Kidney (tissue), 14 donors: ENCODE data around the gene CNOT11. TPM values are rescaled to one million over a fixed set of nuclear protein-coding genes. Genes with fewer than 3 reads are reported as not detected.

ENCODE experiments used
- DNase-seq, 5 donors: peaks; one replicate each; pipeline ENCODE4 v3.0.0-alpha.2; 2013 to 2020
- FAIRE-seq: peaks from 2 replicates; lab custom pipeline; 2012; peaks lifted over from hg19 to GRCh38; lab: Jason Lieb, UNC
- H3K27ac ChIP-seq, 2 donors: one replicate each; pipeline ENCODE4 v1.7.0; 2013; ENCODE audit warnings: low read depth in 2 of 2, low read length in 2 of 2, inconsistent platforms in 1 of 2
- H3K27me3 ChIP-seq: one replicate; pipeline ENCODE4 v1.7.1; 2013; ENCODE audit warnings: low read length, inconsistent platforms; ENCODE audit not compliant: control insufficient read depth, insufficient read depth
- H3K36me3 ChIP-seq, 3 donors: one replicate each; pipeline versions ENCODE4 v1.7.0 to v1.7.1; 2013; ENCODE audit warnings: low read length in 3 of 3, control low read depth in 1 of 3, inconsistent platforms in 1 of 3; ENCODE audit not compliant: insufficient read depth in 3 of 3, control insufficient read depth in 2 of 3
- H3K4me1 ChIP-seq, 3 donors: one replicate each; pipeline versions ENCODE4 v1.7.0 to v1.7.1; 2013; ENCODE audit warnings: low read length in 3 of 3, inconsistent platforms in 1 of 3, low read depth in 1 of 3; ENCODE audit not compliant: control insufficient read depth in 2 of 3, insufficient read depth in 2 of 3
- H3K4me3 ChIP-seq, 3 donors: one replicate each; pipeline versions ENCODE4 v1.7.0 to v1.8.1; 2013; ENCODE audit warnings: low read length in 3 of 3, control low read depth in 1 of 3, inconsistent platforms in 1 of 3
- H3K9ac ChIP-seq, 3 donors: one replicate each; pipeline versions ENCODE4 v1.7.0 to v1.7.1; 2013; ENCODE audit warnings: low read length in 3 of 3, control low read depth in 1 of 3, inconsistent platforms in 1 of 3
- H3K9me3 ChIP-seq, 3 donors: one replicate each; pipeline versions ENCODE4 v1.7.0 to v1.7.1; 2013; ENCODE audit warnings: low read length in 3 of 3, control low read depth in 1 of 3, inconsistent platforms in 1 of 3; ENCODE audit not compliant: control insufficient read depth in 2 of 3, insufficient read depth in 1 of 3
- intact Hi-C: fragments of 100-400 bp; cut with DNase I; formaldehyde crosslinking; loops from one replicate; pipeline ENCODE4 v1.11.1; 2022
- polyA plus RNA-seq: library from polyadenylated mRNA; stranded (reverse); fragments of 350-450 nt; fragmentation: Illumina TruSeq; extraction: RNeasy Lipid Tissue Mini Kit (QIAGEN cat#74804); gene quantifications from one replicate; pipeline ENCODE4 v1.2.3, GENCODE V29; 2014; ENCODE audit warnings: low read depth, low replicate concordance; ENCODE audit not compliant: insufficient read depth
- total RNA-seq: library from RNA; stranded (reverse); fragmentation: NEBNext Ultra II Directional; extraction: Animal tissue kit (Norgen Biotek cat#: 25700); gene quantifications from one replicate; pipeline ENCODE4 v1.2.1, GENCODE V29; 2021
- TF ChIP-seq, protein P1 (sequence below): IDR thresholded peaks from 3 replicates; pipeline ENCODE4 v1.5.1; 2012; ENCODE audit warnings: mild to moderate bottlenecking, moderate library complexity, borderline replicate concordance; ENCODE audit not compliant: insufficient read depth; ENCODE audit errors: extremely low read depth
- donor health status: control.
- donor health status: control.
- donor health status: control.
- donor health status: control.
- donor health status: control.
- donor health status: DM: yes; HTN: yes; CAD: no.
- donor health status: Normal renal cell carcinoma (clear cell type).

The CNOT11 gene
- total and polyA plus RNA-seq, 2 donors from 2014 or later: 28.4 to 45.7 TPM

- FAIRE-seq: no peak
- Histone ChIP-seq H3K27ac (peak overlapping the region; percentile 82 to 87), H3K4me1 (peaks cover 4 to 13% (median 12%) of the 10 kb centered on the region in 3 donors), H3K4me3 (peak overlapping the region; percentile 83 to 98 (median 97)), H3K9me3 (no peaks in the 10 kb centered on the region), H3K36me3 (no peaks in the 10 kb centered on the region), H3K27me3 (no peaks in the 10 kb centered on the region), H3K9ac (peak overlapping the region; percentile 79 to 99 (median 89))
- DNase-seq: peak; percentile 61 to 92 (median 74)
- TF ChIP-seq, protein P1, sequence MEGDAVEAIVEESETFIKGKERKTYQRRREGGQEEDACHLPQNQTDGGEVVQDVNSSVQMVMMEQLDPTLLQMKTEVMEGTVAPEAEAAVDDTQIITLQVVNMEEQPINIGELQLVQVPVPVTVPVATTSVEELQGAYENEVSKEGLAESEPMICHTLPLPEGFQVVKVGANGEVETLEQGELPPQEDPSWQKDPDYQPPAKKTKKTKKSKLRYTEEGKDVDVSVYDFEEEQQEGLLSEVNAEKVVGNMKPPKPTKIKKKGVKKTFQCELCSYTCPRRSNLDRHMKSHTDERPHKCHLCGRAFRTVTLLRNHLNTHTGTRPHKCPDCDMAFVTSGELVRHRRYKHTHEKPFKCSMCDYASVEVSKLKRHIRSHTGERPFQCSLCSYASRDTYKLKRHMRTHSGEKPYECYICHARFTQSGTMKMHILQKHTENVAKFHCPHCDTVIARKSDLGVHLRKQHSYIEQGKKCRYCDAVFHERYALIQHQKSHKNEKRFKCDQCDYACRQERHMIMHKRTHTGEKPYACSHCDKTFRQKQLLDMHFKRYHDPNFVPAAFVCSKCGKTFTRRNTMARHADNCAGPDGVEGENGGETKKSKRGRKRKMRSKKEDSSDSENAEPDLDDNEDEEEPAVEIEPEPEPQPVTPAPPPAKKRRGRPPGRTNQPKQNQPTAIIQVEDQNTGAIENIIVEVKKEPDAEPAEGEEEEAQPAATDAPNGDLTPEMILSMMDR: no peak
- intact Hi-C loops: no loop called here
These were observed 472 bp downstream of the CNOT11 start for GRCh38 chr2:101253013-101253702.

- FAIRE-seq: no peak
- H3K4me1 ChIP-seq: peaks cover 4 to 13% (median 12%) of the 10 kb centered on the region in 3 donors
- DNase-seq: no peak
These were observed 1.2 kb downstream of the CNOT11 start for GRCh38 chr2:101253703-101254450.

DNA sequence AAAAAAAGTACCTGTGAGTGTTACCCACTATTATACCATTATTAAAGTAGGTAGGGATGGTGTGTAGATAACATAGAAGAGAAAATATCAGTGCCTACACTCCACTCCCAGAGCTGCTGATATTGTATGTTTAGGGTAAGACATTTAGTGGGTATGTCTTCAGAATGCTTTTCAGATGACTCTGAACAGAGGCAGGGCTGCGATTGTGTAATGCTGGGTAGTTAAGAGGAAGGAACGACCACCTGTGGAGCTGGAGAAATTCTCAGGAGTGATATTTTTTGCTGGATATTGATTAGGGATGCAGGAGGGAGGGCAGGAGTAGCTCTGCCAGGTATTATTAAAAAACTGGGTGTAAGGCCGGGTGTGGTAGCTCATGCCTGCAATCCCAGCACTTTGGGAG is 2.8 kb downstream of the CNOT11 start:
- peaks cover 4 to 13% (median 12%) of the 10 kb centered on the region in 3 donors for H3K4me1 ChIP-seq
- no peak overlapping the region for H3K27ac ChIP-seq
- TF ChIP-seq, protein P1: no peak
- intact Hi-C loops: no loop called here
- no peak for DNase-seq
- no peaks in the 10 kb centered on the region for H3K9me3 ChIP-seq
- peaks cover 0 to 9% (median 2%) of the 10 kb centered on the region in 3 donors for H3K36me3 ChIP-seq
- no peak overlapping the region for H3K9ac ChIP-seq
- FAIRE-seq: no peak
- no peak overlapping the region for H3K4me3 ChIP-seq
- no peaks in the 10 kb centered on the region for H3K27me3 ChIP-seq

More at GRCh38 chr2:101253703-101254450, 1.2 kb downstream of the CNOT11 start:
- intact Hi-C loops: no loop called here
- Histone ChIP-seq H3K27ac (peak overlapping the region in 1 of 2 donors; percentile 82), H3K27me3 (no peaks in the 10 kb centered on the region), H3K9ac (peak overlapping the region; percentile 79 to 99 (median 89)), H3K4me3 (peak overlapping the region; percentile 83 to 98 (median 97)), H3K36me3 (peaks cover 0 to 3% (median 0%) of the 10 kb centered on the region in 3 donors), H3K9me3 (no peaks in the 10 kb centered on the region)
- TF ChIP-seq, protein P1: no peak
